OCI-LY1 (cell line): ENCODE measurements around the gene CRISPLD2.

Experiments used
- EZH2 ChIP-seq: fragments of 200-600 bp; sonication (generic), shearing (Covaris generic); IDR thresholded peaks from 2 replicates; pipeline ENCODE4 v1.8.0; 2017; ENCODE audit warnings: borderline replicate concordance, mixed run types, mild to moderate bottlenecking, antibody characterized with exemption, low read length, moderate library complexity, mixed read lengths
- TF ChIP-seq, protein P1 (sequence below): fragments of 200-600 bp; sonication (generic), shearing (Covaris generic); IDR thresholded peaks from 2 replicates; pipeline ENCODE4 v1.5.1; 2017; ENCODE audit warnings: mild to moderate bottlenecking, antibody characterized with exemption, low read length, moderate library complexity, mixed read lengths

DNA sequence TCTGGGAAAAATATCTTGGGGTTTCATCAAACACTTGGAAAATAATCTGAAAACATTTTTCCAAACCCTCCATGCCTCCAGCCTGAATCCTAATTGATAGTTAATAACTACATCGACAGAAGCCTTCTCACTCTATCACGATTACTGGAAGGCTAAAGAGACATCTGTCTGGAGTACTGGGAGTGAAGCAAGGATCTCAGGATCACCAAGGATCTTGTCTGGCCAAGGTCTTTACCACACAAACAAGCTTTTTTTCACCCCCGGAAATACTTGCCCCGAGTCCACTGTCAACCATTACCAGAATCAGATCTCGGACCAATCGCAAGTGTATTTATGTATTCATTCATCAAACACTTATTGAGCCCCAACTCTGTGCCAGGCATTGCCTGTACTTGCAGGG lies 28.3 kb upstream of the CRISPLD2 start:
- TF ChIP-seq, protein P1, sequence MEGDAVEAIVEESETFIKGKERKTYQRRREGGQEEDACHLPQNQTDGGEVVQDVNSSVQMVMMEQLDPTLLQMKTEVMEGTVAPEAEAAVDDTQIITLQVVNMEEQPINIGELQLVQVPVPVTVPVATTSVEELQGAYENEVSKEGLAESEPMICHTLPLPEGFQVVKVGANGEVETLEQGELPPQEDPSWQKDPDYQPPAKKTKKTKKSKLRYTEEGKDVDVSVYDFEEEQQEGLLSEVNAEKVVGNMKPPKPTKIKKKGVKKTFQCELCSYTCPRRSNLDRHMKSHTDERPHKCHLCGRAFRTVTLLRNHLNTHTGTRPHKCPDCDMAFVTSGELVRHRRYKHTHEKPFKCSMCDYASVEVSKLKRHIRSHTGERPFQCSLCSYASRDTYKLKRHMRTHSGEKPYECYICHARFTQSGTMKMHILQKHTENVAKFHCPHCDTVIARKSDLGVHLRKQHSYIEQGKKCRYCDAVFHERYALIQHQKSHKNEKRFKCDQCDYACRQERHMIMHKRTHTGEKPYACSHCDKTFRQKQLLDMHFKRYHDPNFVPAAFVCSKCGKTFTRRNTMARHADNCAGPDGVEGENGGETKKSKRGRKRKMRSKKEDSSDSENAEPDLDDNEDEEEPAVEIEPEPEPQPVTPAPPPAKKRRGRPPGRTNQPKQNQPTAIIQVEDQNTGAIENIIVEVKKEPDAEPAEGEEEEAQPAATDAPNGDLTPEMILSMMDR = no peak
- no peak for TF ChIP-seq EZH2
